Measurements from ENCODE around the gene GRK5.

DNA sequence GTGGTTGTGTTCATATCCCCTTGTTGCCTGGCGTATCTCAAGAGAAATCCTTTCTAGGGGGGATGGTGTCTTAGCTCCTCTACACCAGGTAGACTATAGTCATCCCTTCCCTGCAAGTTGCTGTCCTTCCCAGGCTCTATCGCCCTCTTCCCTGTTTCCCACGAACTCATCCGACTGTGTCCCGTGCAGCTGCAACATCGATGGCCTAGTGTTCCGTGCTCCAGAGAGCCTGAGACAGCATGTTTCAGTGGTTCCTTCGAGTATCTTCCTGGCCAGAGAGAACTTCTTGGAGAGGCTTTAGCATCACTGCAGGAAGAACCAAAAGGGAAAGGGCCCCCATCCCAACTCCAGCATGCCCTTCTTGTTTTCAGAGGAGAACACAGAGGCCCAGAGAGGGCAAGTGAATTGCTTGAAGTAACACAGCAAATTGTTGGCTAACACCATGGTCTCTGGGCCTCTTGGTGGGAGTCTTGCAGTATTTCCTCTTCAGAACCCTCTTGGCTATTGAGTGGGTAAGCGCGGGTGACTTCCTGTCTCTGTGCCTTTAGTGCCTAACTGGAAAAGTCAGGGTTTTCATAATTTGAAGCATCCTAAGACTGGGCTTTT lies 172.2 kb downstream of the GRK5 start:
- TF ChIP-seq, protein P1, sequence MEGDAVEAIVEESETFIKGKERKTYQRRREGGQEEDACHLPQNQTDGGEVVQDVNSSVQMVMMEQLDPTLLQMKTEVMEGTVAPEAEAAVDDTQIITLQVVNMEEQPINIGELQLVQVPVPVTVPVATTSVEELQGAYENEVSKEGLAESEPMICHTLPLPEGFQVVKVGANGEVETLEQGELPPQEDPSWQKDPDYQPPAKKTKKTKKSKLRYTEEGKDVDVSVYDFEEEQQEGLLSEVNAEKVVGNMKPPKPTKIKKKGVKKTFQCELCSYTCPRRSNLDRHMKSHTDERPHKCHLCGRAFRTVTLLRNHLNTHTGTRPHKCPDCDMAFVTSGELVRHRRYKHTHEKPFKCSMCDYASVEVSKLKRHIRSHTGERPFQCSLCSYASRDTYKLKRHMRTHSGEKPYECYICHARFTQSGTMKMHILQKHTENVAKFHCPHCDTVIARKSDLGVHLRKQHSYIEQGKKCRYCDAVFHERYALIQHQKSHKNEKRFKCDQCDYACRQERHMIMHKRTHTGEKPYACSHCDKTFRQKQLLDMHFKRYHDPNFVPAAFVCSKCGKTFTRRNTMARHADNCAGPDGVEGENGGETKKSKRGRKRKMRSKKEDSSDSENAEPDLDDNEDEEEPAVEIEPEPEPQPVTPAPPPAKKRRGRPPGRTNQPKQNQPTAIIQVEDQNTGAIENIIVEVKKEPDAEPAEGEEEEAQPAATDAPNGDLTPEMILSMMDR (IDR thresholded peaks at IDR 0.05; ENCODE audit: low read depth, low read length): no peak
- no peak for TF ChIP-seq EZH2phosphoT487 (IDR thresholded peaks at IDR 0.05; ENCODE audit: low read depth)

Measured in OCI-LY3 (cell line).